Measurements from ENCODE around the gene HEPACAM.

DNA sequence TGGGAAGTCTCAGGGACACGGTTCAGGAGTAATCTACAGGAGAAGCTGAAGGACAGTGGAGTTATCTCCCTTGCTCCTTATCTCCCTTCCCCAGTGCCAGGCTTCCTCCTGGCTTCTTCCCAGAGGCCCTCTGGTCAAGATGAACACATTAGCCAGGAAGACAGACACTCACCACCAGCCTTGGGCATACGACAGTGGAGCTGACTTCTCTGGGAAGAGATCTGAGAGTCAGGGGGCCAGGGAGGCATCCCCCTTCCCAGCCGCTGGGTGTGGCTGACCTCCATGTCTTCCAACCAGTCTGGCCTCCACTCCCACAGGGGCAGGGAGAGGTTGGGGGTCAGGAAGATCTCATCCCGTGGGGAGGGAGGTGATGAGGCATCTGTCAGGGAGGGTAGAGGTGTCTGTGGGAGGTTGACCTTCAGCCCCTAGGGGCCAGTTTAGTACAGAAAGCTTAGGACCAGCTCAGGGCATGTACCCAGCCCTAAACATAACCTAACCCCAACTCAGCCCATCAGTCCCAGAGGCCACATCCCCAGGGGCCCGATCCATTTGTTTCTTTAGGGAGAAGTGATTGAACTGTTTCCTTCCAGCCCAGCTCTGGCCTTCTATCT lies 50.9 kb downstream of the HEPACAM start:
- no peak for TF ChIP-seq PPARA (CRISPR knock-in tag; IDR thresholded peaks at IDR 0.05; ENCODE audit: borderline replicate concordance)
- TF ChIP-seq, protein P1, sequence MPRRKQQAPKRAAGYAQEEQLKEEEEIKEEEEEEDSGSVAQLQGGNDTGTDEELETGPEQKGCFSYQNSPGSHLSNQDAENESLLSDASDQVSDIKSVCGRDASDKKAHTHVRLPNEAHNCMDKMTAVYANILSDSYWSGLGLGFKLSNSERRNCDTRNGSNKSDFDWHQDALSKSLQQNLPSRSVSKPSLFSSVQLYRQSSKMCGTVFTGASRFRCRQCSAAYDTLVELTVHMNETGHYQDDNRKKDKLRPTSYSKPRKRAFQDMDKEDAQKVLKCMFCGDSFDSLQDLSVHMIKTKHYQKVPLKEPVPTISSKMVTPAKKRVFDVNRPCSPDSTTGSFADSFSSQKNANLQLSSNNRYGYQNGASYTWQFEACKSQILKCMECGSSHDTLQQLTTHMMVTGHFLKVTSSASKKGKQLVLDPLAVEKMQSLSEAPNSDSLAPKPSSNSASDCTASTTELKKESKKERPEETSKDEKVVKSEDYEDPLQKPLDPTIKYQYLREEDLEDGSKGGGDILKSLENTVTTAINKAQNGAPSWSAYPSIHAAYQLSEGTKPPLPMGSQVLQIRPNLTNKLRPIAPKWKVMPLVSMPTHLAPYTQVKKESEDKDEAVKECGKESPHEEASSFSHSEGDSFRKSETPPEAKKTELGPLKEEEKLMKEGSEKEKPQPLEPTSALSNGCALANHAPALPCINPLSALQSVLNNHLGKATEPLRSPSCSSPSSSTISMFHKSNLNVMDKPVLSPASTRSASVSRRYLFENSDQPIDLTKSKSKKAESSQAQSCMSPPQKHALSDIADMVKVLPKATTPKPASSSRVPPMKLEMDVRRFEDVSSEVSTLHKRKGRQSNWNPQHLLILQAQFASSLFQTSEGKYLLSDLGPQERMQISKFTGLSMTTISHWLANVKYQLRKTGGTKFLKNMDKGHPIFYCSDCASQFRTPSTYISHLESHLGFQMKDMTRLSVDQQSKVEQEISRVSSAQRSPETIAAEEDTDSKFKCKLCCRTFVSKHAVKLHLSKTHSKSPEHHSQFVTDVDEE (CRISPR knock-in tag; IDR thresholded peaks at IDR 0.05) = no peak
